Hepatocyte (in vitro differentiated cells): ENCODE data around the gene EGLN2. TPM values are rescaled to one million over a fixed set of nuclear protein-coding genes. Genes with fewer than 3 reads are reported as not detected.
"Not testable (repeated sequence)": the region's sequence is repeated elsewhere in the genome, so short reads cannot be mapped to it uniquely, and the experiment has no call there.

ENCODE experiments used
- DNase-seq: peaks from one replicate; pipeline ENCODE4 v3.0.0-alpha.2; 2016; ENCODE audit warnings: low spot score
- H2AFZ ChIP-seq: fragments of 200-600 bp; sonication (generic); 2 replicates; pipeline ENCODE4 v1.6.0; 2016; ENCODE audit warnings: antibody characterized with exemption, mild to moderate bottlenecking
- H3K27ac ChIP-seq: fragments of 200-600 bp; sonication (generic); 2 replicates; pipeline ENCODE4 v1.5.1; 2016; ENCODE audit warnings: mild to moderate bottlenecking
- H3K27me3 ChIP-seq: fragments of 200-600 bp; sonication (generic); 2 replicates; pipeline ENCODE4 v1.6.1; 2016
- H3K36me3 ChIP-seq: fragments of 200-600 bp; sonication (generic); replicated peaks from 2 replicates; pipeline ENCODE4 v1.5.1; 2016; ENCODE audit warnings: low read depth; ENCODE audit not compliant: insufficient read depth
- H3K4me1 ChIP-seq: fragments of 200-600 bp; sonication (generic); 2 replicates; pipeline ENCODE4 v1.5.1; 2016; ENCODE audit warnings: mild to moderate bottlenecking, moderate library complexity; ENCODE audit not compliant: insufficient read depth
- H3K4me2 ChIP-seq: fragments of 200-600 bp; sonication (generic); 2 replicates; pipeline ENCODE4 v1.6.0; 2016
- H3K4me3 ChIP-seq: fragments of 200-600 bp; sonication (generic); 2 replicates; pipeline ENCODE4 v1.5.1; 2016; ENCODE audit warnings: mild to moderate bottlenecking
- H3K79me2 ChIP-seq: fragments of 200-600 bp; sonication (generic); 2 replicates; pipeline ENCODE4 v1.6.0; 2017; ENCODE audit warnings: mild to moderate bottlenecking
- H3K9me2 ChIP-seq: fragments of 200-600 bp; sonication (generic); replicated peaks from 2 replicates; pipeline ENCODE4 v1.6.0; 2017; ENCODE audit warnings: mild to moderate bottlenecking; ENCODE audit not compliant: insufficient read depth
- H3K9me3 ChIP-seq: fragments of 200-600 bp; sonication (generic); 2 replicates; pipeline ENCODE4 v1.5.1; 2016; ENCODE audit warnings: low read depth, mild to moderate bottlenecking
- H4K20me1 ChIP-seq: fragments of 200-600 bp; sonication (generic); 2 replicates; pipeline ENCODE4 v1.6.0; 2016; ENCODE audit warnings: mild to moderate bottlenecking; ENCODE audit not compliant: insufficient read depth, poor library complexity, severe bottlenecking
- WGBS: methylation state at CpG from one replicate; pipeline ENCODE4 v1.1.6; 2016; ENCODE audit warnings: low lambda C conversion rate; ENCODE audit errors: missing lambda C conversion rate; 5-methylcytosine and 5-hydroxymethylcytosine counted together
- polyA plus RNA-seq: library from polyadenylated mRNA; unstranded; fragments of >200 nt; fragmentation: Nextera tagmentation; extraction: Ambion mirVana; gene quantifications from 2 replicates; pipeline ENCODE4 v1.2.1, GENCODE V29; 2016
- total RNA-seq: library from RNA; depleted of rRNA; stranded (reverse); fragments of >200 nt; gene quantifications from 2 replicates; pipeline ENCODE4 v1.2.3, GENCODE V29; 2014

Gene EGLN2
- total and polyA plus RNA-seq, 2 experiments from 2014 or later: 88.4 to 121 TPM

DNA sequence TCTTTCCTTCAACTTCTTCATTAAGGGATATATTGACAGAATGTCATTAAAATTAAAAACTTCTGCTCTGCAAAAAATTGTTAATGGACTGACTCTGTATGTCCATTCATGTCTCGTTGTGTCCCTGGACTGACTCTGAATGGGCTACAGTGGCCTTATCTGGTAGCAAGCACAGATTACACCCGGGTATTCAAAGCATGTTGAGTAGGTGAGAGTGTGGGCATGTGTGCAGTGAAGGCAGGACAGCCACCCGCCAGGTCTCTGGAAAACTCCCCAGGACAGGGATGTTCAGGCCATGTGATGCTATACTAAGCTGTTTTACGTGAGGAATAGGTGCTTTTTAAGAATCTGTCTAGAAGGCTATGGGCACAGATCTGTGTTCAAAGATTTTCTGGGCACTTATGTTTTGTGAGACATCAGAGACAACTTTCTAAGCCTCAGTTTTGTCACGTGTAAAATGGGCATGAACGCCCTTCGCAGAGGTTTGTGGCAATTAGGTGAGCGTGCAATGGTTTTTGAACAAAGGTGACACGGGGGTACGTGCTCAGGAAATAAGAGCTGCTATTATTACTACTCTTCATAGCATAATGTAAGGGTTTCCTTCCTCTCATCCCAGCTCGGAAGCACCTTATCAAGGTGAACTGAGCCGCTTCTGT, 44.1 kb downstream of the EGLN2 start:
- not testable (repeated sequence) for H3K36me3 ChIP-seq, H3K27me3 ChIP-seq, DNase-seq, H3K27ac ChIP-seq, H3K4me1 ChIP-seq, H3K4me3 ChIP-seq, H3K79me2 ChIP-seq, H3K9me3 ChIP-seq, H3K9me2 ChIP-seq, H4K20me1 ChIP-seq
- 76% methylated on average over 10 of the region's 12 CpGs for WGBS
- Histone ChIP-seq H3K4me2 (peak overlapping the region; percentile 68), H2AFZ (peak overlapping the region; percentile 68)

DNA sequence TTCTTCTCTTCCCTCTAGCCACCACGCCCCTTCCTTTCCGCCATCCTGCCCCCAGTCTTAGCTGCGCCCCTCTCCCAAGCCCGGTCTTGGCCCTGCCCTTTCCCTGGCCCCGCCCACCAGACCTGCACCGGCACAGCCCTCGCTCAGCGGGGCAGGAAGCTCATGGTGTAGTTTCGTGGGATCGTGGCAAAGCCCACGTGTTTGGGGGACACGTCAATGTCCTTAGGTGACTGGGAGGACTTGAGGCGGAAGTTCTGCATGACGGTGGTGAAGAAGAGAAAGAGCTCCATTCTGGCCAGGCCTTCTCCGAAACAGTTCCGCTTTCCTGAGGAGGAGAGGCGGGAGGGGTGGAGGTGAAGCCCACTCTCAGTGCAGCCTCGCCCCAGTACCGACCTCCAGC, 44.7 kb downstream of the EGLN2 start:
- not testable (repeated sequence) for H3K4me3 ChIP-seq, H3K9me2 ChIP-seq, H3K9me3 ChIP-seq, H3K27ac ChIP-seq, H4K20me1 ChIP-seq, H3K36me3 ChIP-seq, H3K27me3 ChIP-seq, H3K4me1 ChIP-seq, H3K79me2 ChIP-seq
- 14% methylated on average over 15 of the region's 19 CpGs for WGBS
- Histone ChIP-seq H3K4me2 (peak overlapping the region; percentile 68), H2AFZ (peak overlapping the region; percentile 68)
- DNase-seq: peak; percentile 27

DNA sequence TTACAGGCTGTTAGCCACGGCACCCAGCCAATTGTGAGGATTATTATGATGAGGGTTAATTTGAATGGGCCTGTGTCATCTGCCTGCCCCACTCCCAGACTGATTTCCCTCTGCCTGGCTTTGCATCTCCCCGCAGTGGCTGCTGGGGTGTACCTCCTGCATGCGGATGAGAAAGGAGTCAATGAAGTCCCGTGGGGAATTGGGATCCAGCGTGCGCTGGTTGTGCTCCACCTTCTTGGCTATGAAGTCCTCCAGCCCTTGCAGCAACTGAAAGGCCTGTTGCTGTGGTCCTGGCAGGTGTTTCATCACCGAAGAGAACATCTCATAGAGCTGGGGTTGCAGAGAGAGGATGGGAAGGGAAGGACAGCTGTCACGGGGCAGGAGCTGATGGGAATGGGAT, 47.7 kb downstream of the EGLN2 start:
- H3K79me2 ChIP-seq, H3K27ac ChIP-seq, DNase-seq, H3K4me1 ChIP-seq, H4K20me1 ChIP-seq, H3K27me3 ChIP-seq, H3K9me2 ChIP-seq, H3K36me3 ChIP-seq, H3K4me3 ChIP-seq, H3K9me3 ChIP-seq, H2AFZ ChIP-seq, H3K4me2 ChIP-seq: not testable (repeated sequence)
- WGBS: 87% methylated on average over 8 of the region's 8 CpGs

- H3K27ac ChIP-seq, H3K4me3 ChIP-seq, H4K20me1 ChIP-seq, H3K9me2 ChIP-seq, H3K79me2 ChIP-seq, H2AFZ ChIP-seq, H3K4me1 ChIP-seq, H3K36me3 ChIP-seq, H3K9me3 ChIP-seq, DNase-seq, H3K4me2 ChIP-seq, H3K27me3 ChIP-seq: not testable (repeated sequence)
- WGBS: 90% methylated on average over 3 of the region's 3 CpGs
Observed at GRCh38 chr19:40850277-40850676, 51.3 kb downstream of the EGLN2 start, which contains the start of gene CYP2A6. Gene CYP2A6, minus strand, starts transcription at chr19:40850447. Its CDS starts 21 bp downstream, at chr19:40850426.

DNA sequence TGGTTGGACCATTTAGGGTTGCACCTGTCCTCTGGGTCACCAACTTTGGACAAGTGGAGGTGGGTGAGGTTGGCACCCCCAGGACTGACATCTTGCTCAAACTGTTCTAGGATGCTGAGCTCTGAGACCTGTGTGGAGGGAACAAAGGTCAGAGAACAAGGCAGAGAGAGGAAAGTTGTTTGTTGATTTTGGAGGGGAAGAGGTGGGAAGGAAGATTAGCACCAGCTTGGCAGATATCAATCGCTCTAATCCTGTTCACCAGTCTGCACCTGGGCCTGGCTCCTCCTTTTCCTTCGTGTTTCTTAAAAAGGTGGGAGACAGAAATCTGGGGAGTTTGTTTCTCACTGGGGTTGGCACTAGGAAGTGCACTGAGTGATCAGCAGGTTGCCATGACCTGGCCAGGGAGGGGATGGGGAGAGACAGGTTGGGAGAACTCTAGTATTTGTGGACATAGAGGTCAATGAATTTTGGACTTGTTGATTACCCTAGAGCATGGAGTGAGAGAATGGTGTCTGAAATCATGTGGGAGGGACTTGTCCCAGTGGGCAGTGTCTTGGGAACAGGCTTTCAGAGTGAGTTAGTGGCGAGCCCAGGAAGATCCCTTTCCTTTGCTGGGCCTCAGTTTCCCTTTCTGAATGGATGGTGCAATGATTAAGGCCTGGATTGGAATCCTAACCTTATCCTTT, 53.6 kb downstream of the EGLN2 start:
- H3K79me2 ChIP-seq, H3K9me3 ChIP-seq, H4K20me1 ChIP-seq, H2AFZ ChIP-seq, H3K4me1 ChIP-seq, H3K4me3 ChIP-seq, H3K4me2 ChIP-seq, H3K27me3 ChIP-seq, H3K36me3 ChIP-seq, H3K9me2 ChIP-seq, DNase-seq, H3K27ac ChIP-seq: not testable (repeated sequence)
- 34% methylated on average over 2 of the region's 3 CpGs for WGBS

Other genes starting within 250 kb of the EGLN2 start
- 22.6 and 44.6 TPM in 2 replicates for gene SHKBP1, start 222.3 kb upstream of the EGLN2 start, total RNA-seq
- gene SHKBP1, start 222.3 kb upstream of the EGLN2 start, polyA plus RNA-seq: 81.3 and 83.6 TPM in 2 replicates
- 45.6 and 50.2 TPM in 2 replicates for gene LTBP4, start 197.8 kb upstream of the EGLN2 start, total RNA-seq
- gene LTBP4, start 197.8 kb upstream of the EGLN2 start, polyA plus RNA-seq: 163 and 185 TPM in 2 replicates
- gene NUMBL, start 108.5 kb upstream of the EGLN2 start, total RNA-seq: 15.7 and 26.0 TPM in 2 replicates
- gene NUMBL, start 108.5 kb upstream of the EGLN2 start, polyA plus RNA-seq: 31.3 and 32.1 TPM in 2 replicates
- 46.2 and 49.2 TPM in 2 replicates for gene COQ8B, start 82.3 kb upstream of the EGLN2 start, total RNA-seq
- gene COQ8B, start 82.3 kb upstream of the EGLN2 start, polyA plus RNA-seq: 40.2 and 40.7 TPM in 2 replicates
- 52.3 and 52.9 TPM in 2 replicates for gene ITPKC, start 82.1 kb upstream of the EGLN2 start, total RNA-seq
- gene ITPKC, start 82.1 kb upstream of the EGLN2 start, polyA plus RNA-seq: 67.6 and 75.8 TPM in 2 replicates
- 3.2 and 3.8 TPM in 2 replicates for gene ACTMAP, start 48.7 kb upstream of the EGLN2 start, total RNA-seq
- 14.8 and 19.1 TPM in 2 replicates for gene ACTMAP, start 48.7 kb upstream of the EGLN2 start, polyA plus RNA-seq
- gene SNRPA, start 48.0 kb upstream of the EGLN2 start, total RNA-seq: 25.1 and 33.2 TPM in 2 replicates
- 86.9 and 95.0 TPM in 2 replicates for gene SNRPA, start 48.0 kb upstream of the EGLN2 start, polyA plus RNA-seq
- 0.88 TPM in 1 of 2 replicates, not detected in the other for gene MIA, start 23.7 kb upstream of the EGLN2 start, total RNA-seq
- 0.86 and 2.0 TPM in 2 replicates for gene MIA, start 23.7 kb upstream of the EGLN2 start, polyA plus RNA-seq
- gene RAB4B, start 20.9 kb upstream of the EGLN2 start, total RNA-seq: 20.2 and 29.1 TPM in 2 replicates
- 49.3 and 60.8 TPM in 2 replicates for gene RAB4B, start 20.9 kb upstream of the EGLN2 start, polyA plus RNA-seq
- gene CYP2A6, start 51.3 kb downstream of the EGLN2 start, total RNA-seq: 1.1 and 1.4 TPM in 2 replicates
- 0.50 and 1.7 TPM in 2 replicates for gene CYP2A6, start 51.3 kb downstream of the EGLN2 start, polyA plus RNA-seq
- not detected in 2 replicates for gene CYP2A7, start 83.0 kb downstream of the EGLN2 start, total RNA-seq
- not detected in 2 replicates for gene CYP2A7, start 83.0 kb downstream of the EGLN2 start, polyA plus RNA-seq
- 1.2 and 1.7 TPM in 2 replicates for gene CYP2B6, start 192.1 kb downstream of the EGLN2 start, total RNA-seq
- 0.88 and 1.0 TPM in 2 replicates for gene CYP2B6, start 192.1 kb downstream of the EGLN2 start, polyA plus RNA-seq